Neutrophil (primary cell): ENCODE measurements around the gene YTHDF2.

ENCODE experiments used
- H3K27ac ChIP-seq: fragments of 200-600 bp; sonication (generic); 2 replicates; pipeline ENCODE4 v1.5.1; 2016; ENCODE audit warnings: mild to moderate bottlenecking, moderate library complexity
- H3K27me3 ChIP-seq: fragments of 200-600 bp; sonication (generic); 2 replicates; pipeline ENCODE4 v1.6.0; 2016; ENCODE audit warnings: mild to moderate bottlenecking
- H3K36me3 ChIP-seq: fragments of 200-600 bp; sonication (generic); 2 replicates; pipeline ENCODE4 v1.5.1; 2017
- H3K4me1 ChIP-seq, 2 experiments: fragments of 200-600 bp in 1 of 2; sonication (generic) in 1 of 2; 1 replicate in 1 of 2; 2 replicates in 1 of 2; pipeline versions ENCODE4 v1.5.1 to v1.6.1; 2013 to 2016; ENCODE audit warnings: low read depth in 1 of 2, low read length in 1 of 2, mild to moderate bottlenecking in 1 of 2, moderate library complexity in 1 of 2; ENCODE audit not compliant: control insufficient read depth in 1 of 2, insufficient read depth in 1 of 2
- H3K4me3 ChIP-seq, 2 experiments: fragments of 200-600 bp in 1 of 2; sonication (generic) in 1 of 2; 1 replicate in 1 of 2; 2 replicates in 1 of 2; pipeline ENCODE4 v1.5.1; 2013 to 2016; ENCODE audit warnings: low read depth in 1 of 2, low read length in 1 of 2, mild to moderate bottlenecking in 1 of 2, moderate library complexity in 1 of 2
- H3K9me3 ChIP-seq: fragments of 200-600 bp; sonication (generic); 2 replicates; pipeline ENCODE4 v1.5.1; 2016
- TF ChIP-seq, protein P1 (sequence below): fragments of 200-600 bp; sonication (generic); IDR thresholded peaks from 2 replicates; pipeline ENCODE4 v1.5.1; 2016; ENCODE audit warnings: antibody characterized with exemption

YTHDF2 gene

DNA sequence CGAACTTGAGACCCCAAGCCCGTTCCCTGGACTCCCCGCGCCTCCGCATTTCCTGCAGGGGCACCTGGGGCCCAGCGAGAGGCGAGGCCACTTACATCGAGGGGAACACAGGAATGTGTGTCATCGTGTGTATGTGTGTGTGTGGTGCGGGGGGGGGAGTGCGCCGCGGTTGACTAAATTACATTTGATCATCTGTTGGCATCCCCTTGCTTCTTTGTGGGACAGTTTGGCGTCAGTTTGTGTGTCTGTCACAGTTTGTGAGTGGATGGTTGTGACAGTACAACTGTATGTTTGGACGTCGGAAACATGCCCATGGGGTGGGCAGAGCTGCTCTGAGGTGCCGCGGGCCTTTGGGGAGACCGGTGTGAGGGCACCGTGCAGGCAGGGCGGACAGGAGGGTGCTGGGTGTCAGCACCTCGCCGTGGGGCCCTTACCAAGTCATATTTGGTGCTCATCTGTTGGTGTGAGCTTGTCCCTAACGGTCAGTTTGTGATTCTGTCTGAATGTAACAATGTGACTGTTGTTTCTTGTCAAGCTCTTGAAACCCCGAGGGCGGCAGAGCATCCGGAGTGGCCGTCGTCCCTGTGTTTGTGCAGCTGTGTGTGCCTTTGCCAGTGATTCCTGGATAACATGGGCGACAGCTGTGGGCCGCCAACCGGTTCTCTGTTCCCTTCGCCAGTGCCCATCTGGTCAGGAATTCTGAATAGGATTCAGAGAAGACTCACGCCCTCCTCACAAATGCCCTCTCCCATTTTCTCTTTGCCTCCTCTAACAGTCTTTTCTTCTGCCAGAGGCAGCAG is 76.1 kb downstream of the YTHDF2 start:
- Histone ChIP-seq H3K27me3 (peaks cover 90% of the 10 kb centered on the region), H3K9me3 (no peaks in the 10 kb centered on the region), H3K27ac (no peak overlapping the region), H3K36me3 (no peaks in the 10 kb centered on the region), H3K4me3 (no peak overlapping the region), H3K4me1 (no peaks in the 10 kb centered on the region)
- TF ChIP-seq, protein P1, sequence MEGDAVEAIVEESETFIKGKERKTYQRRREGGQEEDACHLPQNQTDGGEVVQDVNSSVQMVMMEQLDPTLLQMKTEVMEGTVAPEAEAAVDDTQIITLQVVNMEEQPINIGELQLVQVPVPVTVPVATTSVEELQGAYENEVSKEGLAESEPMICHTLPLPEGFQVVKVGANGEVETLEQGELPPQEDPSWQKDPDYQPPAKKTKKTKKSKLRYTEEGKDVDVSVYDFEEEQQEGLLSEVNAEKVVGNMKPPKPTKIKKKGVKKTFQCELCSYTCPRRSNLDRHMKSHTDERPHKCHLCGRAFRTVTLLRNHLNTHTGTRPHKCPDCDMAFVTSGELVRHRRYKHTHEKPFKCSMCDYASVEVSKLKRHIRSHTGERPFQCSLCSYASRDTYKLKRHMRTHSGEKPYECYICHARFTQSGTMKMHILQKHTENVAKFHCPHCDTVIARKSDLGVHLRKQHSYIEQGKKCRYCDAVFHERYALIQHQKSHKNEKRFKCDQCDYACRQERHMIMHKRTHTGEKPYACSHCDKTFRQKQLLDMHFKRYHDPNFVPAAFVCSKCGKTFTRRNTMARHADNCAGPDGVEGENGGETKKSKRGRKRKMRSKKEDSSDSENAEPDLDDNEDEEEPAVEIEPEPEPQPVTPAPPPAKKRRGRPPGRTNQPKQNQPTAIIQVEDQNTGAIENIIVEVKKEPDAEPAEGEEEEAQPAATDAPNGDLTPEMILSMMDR: no peak

- Histone ChIP-seq H3K4me3 (no peak overlapping the region), H3K36me3 (no peaks in the 10 kb centered on the region), H3K4me1 (no peaks in the 10 kb centered on the region), H3K9me3 (no peaks in the 10 kb centered on the region), H3K27me3 (peaks cover 84% of the 10 kb centered on the region), H3K27ac (no peak overlapping the region)
- TF ChIP-seq, protein P1: no peak
Measured at GRCh38 chr1:28813931-28814465, 77.3 kb downstream of the YTHDF2 start.

GRCh38 chr1:28815533-28816185 is 78.9 kb downstream of the YTHDF2 start:
- H3K27me3 ChIP-seq: peaks cover 67% of the 10 kb centered on the region
- H3K36me3 ChIP-seq: no peaks in the 10 kb centered on the region
- no peaks in the 10 kb centered on the region for H3K9me3 ChIP-seq
- no peak overlapping the region for H3K4me3 ChIP-seq
- TF ChIP-seq, protein P1: no peak
- no peaks in the 10 kb centered on the region for H3K4me1 ChIP-seq
- no peak overlapping the region for H3K27ac ChIP-seq

- H3K27me3 ChIP-seq: peaks cover 52% of the 10 kb centered on the region
- H3K9me3 ChIP-seq: no peaks in the 10 kb centered on the region
- no peak overlapping the region for H3K4me3 ChIP-seq
- TF ChIP-seq, protein P1: no peak
- no peaks in the 10 kb centered on the region for H3K4me1 ChIP-seq
- no peak overlapping the region for H3K27ac ChIP-seq
- no peaks in the 10 kb centered on the region for H3K36me3 ChIP-seq
Measured at GRCh38 chr1:28817133-28817532, 80.4 kb downstream of the YTHDF2 start.

DNA sequence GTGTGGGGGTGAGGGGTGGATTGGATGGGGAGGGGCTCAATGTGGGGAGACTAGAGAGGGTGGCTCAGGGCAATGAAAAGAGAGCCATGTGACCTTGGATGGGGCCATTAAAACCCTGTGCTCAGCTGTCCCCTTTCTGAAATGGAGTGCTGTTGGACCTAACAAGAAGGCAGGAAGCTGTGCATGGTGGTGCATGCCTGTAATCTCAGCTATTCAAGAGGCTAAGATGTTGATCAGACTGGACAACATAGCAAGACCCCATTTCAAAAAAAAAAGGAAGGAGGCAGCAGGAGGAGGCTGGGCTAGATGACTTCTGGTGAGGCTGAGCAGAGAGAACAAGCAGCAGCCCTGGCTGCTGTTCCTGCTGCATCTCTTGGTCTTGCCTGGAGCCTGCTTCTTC is 82.3 kb downstream of the YTHDF2 start:
- Histone ChIP-seq H3K9me3 (no peaks in the 10 kb centered on the region), H3K27ac (no peak overlapping the region), H3K4me3 (no peak overlapping the region), H3K27me3 (peaks cover 33% of the 10 kb centered on the region), H3K4me1 (no peaks in the 10 kb centered on the region), H3K36me3 (no peaks in the 10 kb centered on the region)
- TF ChIP-seq, protein P1: no peak
